Lung microvascular endothelial cell (primary cell): ENCODE data around the gene MMP13. TPM values are rescaled to one million over a fixed set of nuclear protein-coding genes. Genes with fewer than 3 reads are reported as not detected.
"Not testable (repeated sequence)": the region's sequence is repeated elsewhere in the genome, so short reads cannot be mapped to it uniquely, and the experiment has no call there.

Experiments
- DNase-seq, 2 donors: peaks; one replicate each; pipeline versions ENCODE4 v3.0.0 to v3.0.0-alpha.2; 2010; ENCODE audit warnings: low read depth in 2 of 2
- total RNA-seq: library from RNA; depleted of rRNA; stranded (reverse); fragments of >200 nt; gene quantifications from 2 replicates; pipeline ENCODE4 v1.2.1, GENCODE V29; 2014

The MMP13 gene
- total RNA-seq, 1 donor from 2014 or later = not detected

GRCh38 chr11:102936864-102937509 is 18.5 kb downstream of the MMP13 start:
- DNase-seq = no peak

- DNase-seq = no peak
These were observed 20.0 kb downstream of the MMP13 start for GRCh38 chr11:102935514-102935913.

GRCh38 chr11:102934735-102935134 is 20.8 kb downstream of the MMP13 start:
- DNase-seq = no peak

- DNase-seq = no peak
These were observed 21.9 kb downstream of the MMP13 start for GRCh38 chr11:102933627-102934026.

GRCh38 chr11:102932678-102933077 is 22.9 kb downstream of the MMP13 start:
- DNase-seq = no peak

- no peak for DNase-seq
These were observed 25.1 kb downstream of the MMP13 start for GRCh38 chr11:102930451-102930850.

- DNase-seq = no peak
These were observed 25.6 kb downstream of the MMP13 start for GRCh38 chr11:102929972-102930371.

GRCh38 chr11:102929166-102929565 is 26.4 kb downstream of the MMP13 start:
- DNase-seq = no peak

- no peak for DNase-seq
These were observed 27.3 kb downstream of the MMP13 start for GRCh38 chr11:102928247-102928646.

- DNase-seq = no peak
These were observed 27.9 kb downstream of the MMP13 start for GRCh38 chr11:102927624-102927990.

- no peak for DNase-seq
These were observed 28.4 kb downstream of the MMP13 start for GRCh38 chr11:102926961-102927623.

GRCh38 chr11:102926517-102926916 is 29.0 kb downstream of the MMP13 start:
- peak in 1 of 2 donors; percentile 5 for DNase-seq

- DNase-seq = no peak
These were observed 29.5 kb downstream of the MMP13 start for GRCh38 chr11:102925988-102926387.

- no peak for DNase-seq
These were observed 30.6 kb downstream of the MMP13 start for GRCh38 chr11:102924851-102925380.

GRCh38 chr11:102921587-102922220 is 33.8 kb downstream of the MMP13 start:
- no peak for DNase-seq

- DNase-seq = no peak
These were observed 35.3 kb downstream of the MMP13 start for GRCh38 chr11:102920118-102920684.

- DNase-seq = no peak
These were observed 40.5 kb downstream of the MMP13 start for GRCh38 chr11:102915044-102915375.

- peak; percentile 56 to 58 for DNase-seq
These were observed 41.1 kb downstream of the MMP13 start for GRCh38 chr11:102914238-102915043.

- DNase-seq = no peak
These were observed 43.1 kb downstream of the MMP13 start for GRCh38 chr11:102912482-102912830.

GRCh38 chr11:102911758-102912481 is 43.6 kb downstream of the MMP13 start:
- DNase-seq = no peak

- not testable (repeated sequence) for DNase-seq
These were observed 49.7 kb downstream of the MMP13 start for GRCh38 chr11:102905848-102906247.
